Smooth muscle cell (in vitro differentiated cells): ENCODE results near the gene C1orf35. TPM values are rescaled to one million over a fixed set of nuclear protein-coding genes. Genes with fewer than 3 reads are reported as not detected.
A peak's percentile ranks its signal among the peaks of the same experiment; 100 is the strongest.

Experiments used
- DNase-seq: peaks from one replicate; lab custom pipeline; 2025; ENCODE audit not compliant: unreplicated experiment; lab: John Stamatoyannopoulos, UW
- H2AFZ ChIP-seq: fragments of 200-600 bp; sonication (generic); 2 replicates; pipeline ENCODE4 v1.6.0; 2016; ENCODE audit warnings: antibody characterized with exemption, low read depth, mild to moderate bottlenecking
- H3F3A ChIP-seq: fragments of 200-600 bp; sonication (generic); 2 replicates; pipeline ENCODE4 v1.6.0; 2017; ENCODE audit warnings: antibody characterized with exemption, low read depth
- H3K27ac ChIP-seq: fragments of 200-600 bp; sonication (generic); 2 replicates; pipeline ENCODE4 v1.5.1; 2016; ENCODE audit warnings: low read depth, mild to moderate bottlenecking
- H3K27me3 ChIP-seq: fragments of 200-600 bp; sonication (generic); 2 replicates; pipeline ENCODE4 v1.6.1; 2016; ENCODE audit warnings: low read depth, mild to moderate bottlenecking
- H3K36me3 ChIP-seq: fragments of 200-600 bp; sonication (generic); 2 replicates; pipeline ENCODE4 v1.5.1; 2016; ENCODE audit warnings: low read depth
- H3K4me1 ChIP-seq: fragments of 200-600 bp; sonication (generic); 2 replicates; pipeline ENCODE4 v1.5.1; 2016; ENCODE audit warnings: low read depth
- H3K4me2 ChIP-seq: fragments of 200-600 bp; sonication (generic); 2 replicates; pipeline ENCODE4 v1.6.0; 2016; ENCODE audit warnings: mild to moderate bottlenecking
- H3K4me3 ChIP-seq: fragments of 200-600 bp; sonication (generic); 2 replicates; pipeline ENCODE4 v1.5.1; 2016; ENCODE audit warnings: mild to moderate bottlenecking
- H3K79me2 ChIP-seq: fragments of 200-600 bp; sonication (generic); 2 replicates; pipeline ENCODE4 v1.6.0; 2016; ENCODE audit warnings: low read depth, mild to moderate bottlenecking
- H3K9ac ChIP-seq: fragments of 200-600 bp; sonication (generic); 2 replicates; pipeline ENCODE4 v1.6.0; 2016; ENCODE audit warnings: low read depth
- H3K9me3 ChIP-seq: fragments of 200-600 bp; sonication (generic); replicated peaks from 2 replicates; pipeline ENCODE4 v1.5.1; 2016; ENCODE audit warnings: low read depth
- H4K20me1 ChIP-seq: fragments of 200-600 bp; sonication (generic); 2 replicates; pipeline ENCODE4 v1.6.0; 2016; ENCODE audit warnings: low read depth
- CTCF ChIP-seq: fragments of 200-600 bp; sonication (generic); IDR thresholded peaks from 2 replicates; pipeline ENCODE4 v1.5.1; 2017; ENCODE audit warnings: borderline replicate concordance, mild to moderate bottlenecking, antibody characterized with exemption; ENCODE audit not compliant: insufficient read depth, poor library complexity, severe bottlenecking
- whole genome bisulfite sequencing: methylation state at CpG from one replicate; pipeline ENCODE4 v1.1.7; 2016; ENCODE audit warnings: low lambda C conversion rate; 5-methylcytosine and 5-hydroxymethylcytosine counted together
- polyA plus RNA-seq: library from polyadenylated mRNA; unstranded; fragments of >200 nt; fragmentation: Nextera tagmentation; extraction: Ambion mirVana; gene quantifications from 2 replicates; pipeline ENCODE4 v1.2.1, GENCODE V29; 2016
- total RNA-seq: library from RNA; depleted of rRNA; stranded (reverse); fragments of >200 nt; gene quantifications from 2 replicates; pipeline ENCODE4 v1.2.3, GENCODE V29; 2014

C1orf35 gene
- total and polyA plus RNA-seq, 2 experiments from 2014 or later, result 7.6 to 18.7 TPM

GRCh38 chr1:228143480-228144192 lies 40.5 kb upstream of the C1orf35 start:
- Histone ChIP-seq H4K20me1 (peaks cover 81% of the 10 kb centered on the region), H3K79me2 (peaks cover 56% of the 10 kb centered on the region), H3K9me3 (no peaks in the 10 kb centered on the region), H3K27me3 (no peaks in the 10 kb centered on the region), H2AFZ (no peak overlapping the region), H3K36me3 (no peaks in the 10 kb centered on the region), H3K27ac (no peak overlapping the region), H3K4me2 (no peak overlapping the region), H3K4me3 (no peak overlapping the region), H3K4me1 (peaks cover 11% of the 10 kb centered on the region), H3F3A (no peaks in the 10 kb centered on the region), H3K9ac (no peak overlapping the region)
- DNase-seq, result no peak
- no peak for TF ChIP-seq CTCF
- 96% methylated on average over 12 of the region's 12 CpGs for WGBS

GRCh38 chr1:228142701-228143136 lies 39.6 kb upstream of the C1orf35 start:
- Histone ChIP-seq H3F3A (no peaks in the 10 kb centered on the region), H3K36me3 (no peaks in the 10 kb centered on the region), H4K20me1 (peaks cover 72% of the 10 kb centered on the region), H3K4me1 (peaks cover 11% of the 10 kb centered on the region), H3K27me3 (no peaks in the 10 kb centered on the region), H3K9me3 (no peaks in the 10 kb centered on the region), H3K27ac (no peak overlapping the region), H3K79me2 (peaks cover 56% of the 10 kb centered on the region), H2AFZ (no peak overlapping the region), H3K4me3 (no peak overlapping the region), H3K4me2 (peak overlapping the region; percentile 98), H3K9ac (no peak overlapping the region)
- 95% methylated on average over 8 of the region's 11 CpGs for WGBS
- TF ChIP-seq CTCF, result no peak
- no peak for DNase-seq

- Histone ChIP-seq H3K9me3 (no peaks in the 10 kb centered on the region), H3K27ac (peak overlapping the region; percentile 9), H3K36me3 (no peaks in the 10 kb centered on the region), H3F3A (no peaks in the 10 kb centered on the region), H3K79me2 (peaks cover 56% of the 10 kb centered on the region), H4K20me1 (peaks cover 67% of the 10 kb centered on the region), H3K4me2 (peak overlapping the region; percentile 98), H2AFZ (no peak overlapping the region), H3K9ac (no peak overlapping the region), H3K4me3 (no peak overlapping the region), H3K4me1 (peaks cover 11% of the 10 kb centered on the region), H3K27me3 (no peaks in the 10 kb centered on the region)
- TF ChIP-seq CTCF, result no peak
- no peak for DNase-seq
- WGBS, result 97% methylated on average over 15 of the region's 16 CpGs
These were observed 39.1 kb upstream of the C1orf35 start for GRCh38 chr1:228142155-228142691.
